HEK293 (cell line): ENCODE data around the gene COIL.

Experiments used
- CTCF ChIP-seq: fragments of 450-650 bp; formaldehyde crosslinking; IDR thresholded peaks from 2 replicates; pipeline ENCODE4 v1.5.1; 2016; ENCODE audit warnings: missing biosample characterization, missing genetic modification characterization
- PRDM10 ChIP-seq: fragments of 450-650 bp; formaldehyde crosslinking; IDR thresholded peaks from 2 replicates; pipeline ENCODE4 v1.5.1; 2016; ENCODE audit warnings: missing biosample characterization, missing genetic modification characterization
- TCF7L2 ChIP-seq: IDR thresholded peaks from 2 replicates; pipeline ENCODE4 v1.6.1; 2011; ENCODE audit warnings: low read depth, mild to moderate bottlenecking, inconsistent platforms, low read length, moderate library complexity, borderline replicate concordance
- ZBTB10 ChIP-seq: fragments of 450-650 bp; formaldehyde crosslinking; IDR thresholded peaks from 2 replicates; pipeline ENCODE4 v1.5.1; 2016; ENCODE audit warnings: missing biosample characterization, missing genetic modification characterization
- ZNF274 ChIP-seq, 2 experiments: fragments of 200-500 bp in 1 of 2; fragments of 450-650 bp in 1 of 2; sonication (Bioruptor generic) in 1 of 2; formaldehyde crosslinking in 1 of 2; IDR thresholded peaks; 2 replicates each; pipeline versions ENCODE4 v1.5.1 to v1.6.1; 2014 to 2016; ENCODE audit warnings: borderline replicate concordance in 1 of 2, inconsistent platforms in 1 of 2, low read length in 1 of 2, missing biosample characterization in 1 of 2, missing genetic modification characterization in 1 of 2
- ZNF350 ChIP-seq: fragments of 450-650 bp; formaldehyde crosslinking; IDR thresholded peaks from 2 replicates; pipeline ENCODE4 v1.5.0; 2017; ENCODE audit warnings: missing biosample characterization, mild to moderate bottlenecking, missing genetic modification characterization
- ZNF391 ChIP-seq: fragments of 450-650 bp; formaldehyde crosslinking; IDR thresholded peaks from 2 replicates; pipeline ENCODE4 v1.5.1; 2016; ENCODE audit warnings: low read depth, missing biosample characterization, missing genetic modification characterization, borderline replicate concordance

- no peak for TF ChIP-seq ZNF274 (IDR thresholded peaks at IDR 0.05; ENCODE audit: low read length)
- no peak for TF ChIP-seq ZNF274 (tag by site-specific recombination; IDR thresholded peaks at IDR 0.05; ENCODE audit: borderline replicate concordance)
- TF ChIP-seq TCF7L2, result no peak
- no peak for TF ChIP-seq CTCF (tag by site-specific recombination)
- no peak for TF ChIP-seq ZNF350 (tag by site-specific recombination)
- no peak for TF ChIP-seq PRDM10 (tag by site-specific recombination)
- TF ChIP-seq ZNF391 (tag by site-specific recombination), result no peak
- TF ChIP-seq ZBTB10 (tag by site-specific recombination), result no peak
These were observed 36.5 kb upstream of the COIL start for GRCh38 chr17:56997313-56997712.
